ENCODE data around the gene TRAPPC10. TPM values are rescaled to one million over a fixed set of nuclear protein-coding genes. Genes with fewer than 3 reads are reported as not detected.

TRAPPC10 gene
- total and polyA plus RNA-seq, 5 donors from 2014 or later = 13.5 to 132 (median 17.9) TPM

DNA sequence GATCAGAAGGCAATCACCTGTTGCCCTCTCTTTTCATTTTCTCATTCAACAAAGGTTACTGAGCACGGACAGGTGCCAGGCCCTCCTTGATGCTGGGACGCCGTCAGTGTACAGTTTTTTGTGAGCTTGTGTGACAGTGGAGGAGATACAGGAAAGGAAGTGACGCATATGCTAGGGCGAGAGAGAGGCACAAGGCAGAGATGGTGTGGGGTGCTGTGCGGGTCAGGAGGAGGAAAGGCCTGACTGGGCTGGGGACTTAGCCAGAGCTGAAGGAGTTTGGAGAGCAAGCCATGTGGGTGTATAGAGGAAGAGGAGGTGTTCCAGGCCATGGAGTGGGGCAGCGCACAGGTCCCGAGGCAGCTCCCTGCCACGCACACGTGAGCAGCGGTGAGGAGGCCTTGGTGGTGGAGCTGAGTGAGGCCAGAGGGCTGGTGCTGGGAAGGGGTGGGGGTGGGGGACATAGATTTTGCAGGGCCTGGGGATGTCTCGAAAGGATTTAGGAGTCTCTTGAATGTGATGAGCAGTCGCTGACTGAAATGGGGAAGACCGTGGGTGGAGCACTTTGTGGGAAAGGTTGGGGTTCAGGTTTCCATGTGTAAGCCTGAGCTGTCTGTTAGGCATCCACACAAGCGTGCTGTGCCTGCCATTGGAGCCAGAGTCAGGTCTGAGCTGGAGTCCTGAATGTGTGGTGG is 46.0 kb downstream of the TRAPPC10 start:
- Mint-ChIP-seq H3K36me3 (peaks cover 48% of the 10 kb centered on the region), H3K9me3 (no peaks in the 10 kb centered on the region), H3K27ac (peak overlapping the region in 2 of 3 donors; percentile 73 to 96), H3K4me1 (peaks cover 0 to 24% (median 15%) of the 10 kb centered on the region in 4 donors), H3K4me3 (peak overlapping the region in 3 of 4 donors; percentile 30 to 78 (median 57)), H3K27me3 (no peaks in the 10 kb centered on the region)
- H3K9me3 ChIP-seq (ENCODE audit: control insufficient read depth in 2 of 2, low read length in 2 of 2) = no peaks in the 10 kb centered on the region
- H3K27ac ChIP-seq (ENCODE audit: insufficient read depth, low read length, poor library complexity, severe bottlenecking) = peak overlapping the region; percentile 48
- H3K4me1 ChIP-seq (ENCODE audit: control insufficient read depth, insufficient read depth, low read length, poor library complexity, severe bottlenecking) = no peaks in the 10 kb centered on the region
- DNase-seq (peak in 1 of 3 donors; percentile 13), ATAC-seq (ENCODE audit: low read depth in 2 of 2) (peak in 1 of 2 donors; percentile 41)
- no peak overlapping the region for H3K4me3 ChIP-seq (ENCODE audit: low read depth, low read length)
- no peaks in the 10 kb centered on the region for H3K27me3 ChIP-seq (ENCODE audit: control insufficient read depth, insufficient read depth, low read length)
- H3K36me3 ChIP-seq (ENCODE audit: control insufficient read depth, insufficient read depth, low read length) = peaks cover 85% of the 10 kb centered on the region

DNA sequence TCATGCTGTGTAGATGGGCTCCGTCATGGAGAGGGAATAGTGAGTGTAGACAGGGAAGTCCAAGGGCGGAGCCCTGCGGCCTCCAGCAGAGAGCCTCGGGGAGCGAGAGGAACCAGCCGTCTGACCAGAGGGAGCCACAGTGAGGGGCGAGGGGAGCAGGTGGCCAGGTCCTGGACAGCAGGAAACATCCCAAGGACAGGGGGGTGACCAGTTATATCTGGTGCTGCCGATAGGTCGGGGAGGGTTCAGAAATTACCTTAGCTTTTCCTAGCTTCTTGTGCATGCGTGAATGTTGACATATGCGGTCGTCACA is 46.5 kb downstream of the TRAPPC10 start:
- no peak for DNase-seq
- H3K36me3 ChIP-seq (ENCODE audit: control insufficient read depth, insufficient read depth, low read length) = peaks cover 85% of the 10 kb centered on the region
- H3K4me1 ChIP-seq (ENCODE audit: control insufficient read depth, insufficient read depth, low read length, poor library complexity, severe bottlenecking) = no peaks in the 10 kb centered on the region
- H3K9me3 ChIP-seq (ENCODE audit: control insufficient read depth in 2 of 2, low read length in 2 of 2) = no peaks in the 10 kb centered on the region
- Mint-ChIP-seq H3K9me3 (no peaks in the 10 kb centered on the region), H3K27me3 (no peaks in the 10 kb centered on the region), H3K27ac (peak overlapping the region; percentile 44 to 96 (median 73)), H3K4me3 (no peak overlapping the region), H3K36me3 (peaks cover 47% of the 10 kb centered on the region), H3K4me1 (peaks cover 0 to 24% (median 16%) of the 10 kb centered on the region in 4 donors)
- no peak overlapping the region for H3K4me3 ChIP-seq (ENCODE audit: low read depth, low read length)
- H3K27ac ChIP-seq (ENCODE audit: insufficient read depth, low read length, poor library complexity, severe bottlenecking) = no peak overlapping the region
- ATAC-seq (ENCODE audit: low read depth in 2 of 2) = no peak
- H3K27me3 ChIP-seq (ENCODE audit: control insufficient read depth, insufficient read depth, low read length) = no peaks in the 10 kb centered on the region

DNA sequence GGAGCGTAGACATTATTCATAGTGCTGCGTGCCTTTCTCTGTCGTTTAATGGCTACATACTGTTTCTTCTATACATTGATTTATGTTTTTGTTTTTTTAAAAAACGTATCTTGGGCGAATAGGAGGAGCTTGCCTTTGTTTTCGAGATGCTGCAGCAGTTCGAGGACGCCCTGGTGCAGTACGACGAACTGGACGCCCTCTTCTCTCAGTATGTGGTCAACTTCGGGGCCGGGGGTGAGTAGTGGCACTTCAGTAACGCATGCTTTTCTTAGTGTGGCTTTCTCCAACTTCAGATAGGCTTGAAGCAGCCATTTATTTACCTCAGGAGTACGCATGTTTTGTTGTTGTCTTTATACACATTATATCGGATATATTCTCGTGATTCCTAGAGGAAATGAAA is 46.9 kb downstream of the TRAPPC10 start:
- Mint-ChIP-seq H3K36me3 (peaks cover 48% of the 10 kb centered on the region), H3K27me3 (no peaks in the 10 kb centered on the region), H3K9me3 (no peaks in the 10 kb centered on the region), H3K4me1 (peaks cover 0 to 25% (median 19%) of the 10 kb centered on the region in 4 donors), H3K27ac (peak overlapping the region in 2 of 3 donors; percentile 38 to 73), H3K4me3 (no peak overlapping the region)
- Histone ChIP-seq H3K36me3 (ENCODE audit: control insufficient read depth, insufficient read depth, low read length) (peaks cover 85% of the 10 kb centered on the region), H3K4me1 (ENCODE audit: control insufficient read depth, insufficient read depth, low read length, poor library complexity, severe bottlenecking) (no peaks in the 10 kb centered on the region), H3K27me3 (ENCODE audit: control insufficient read depth, insufficient read depth, low read length) (no peaks in the 10 kb centered on the region), H3K9me3 (ENCODE audit: control insufficient read depth in 2 of 2, low read length in 2 of 2) (no peaks in the 10 kb centered on the region), H3K4me3 (ENCODE audit: low read depth, low read length) (no peak overlapping the region), H3K27ac (ENCODE audit: insufficient read depth, low read length, poor library complexity, severe bottlenecking) (no peak overlapping the region)
- DNase-seq = no peak
- no peak for ATAC-seq (ENCODE audit: low read depth in 2 of 2)

DNA sequence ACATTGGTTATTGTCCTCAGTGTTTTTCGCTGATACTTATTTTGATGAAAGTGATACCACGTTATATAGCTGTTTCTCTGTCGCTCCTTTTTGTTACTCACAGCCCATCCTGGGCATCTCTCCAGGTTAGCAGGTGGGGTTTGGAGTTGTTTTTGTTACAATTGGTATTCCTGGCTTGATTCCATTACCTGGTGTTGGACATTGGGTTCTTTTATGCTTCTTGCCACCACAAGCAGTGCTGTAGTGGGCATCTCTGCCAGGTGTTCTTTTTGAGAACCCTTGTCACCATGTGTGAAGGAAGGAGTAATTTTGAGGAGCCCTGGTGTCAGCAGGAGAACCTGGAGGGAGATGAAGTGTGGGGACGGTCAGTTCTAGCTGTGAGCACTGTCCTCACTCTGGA is 47.6 kb downstream of the TRAPPC10 start:
- Histone ChIP-seq H3K4me3 (ENCODE audit: low read depth, low read length) (no peak overlapping the region), H3K36me3 (ENCODE audit: control insufficient read depth, insufficient read depth, low read length) (peaks cover 85% of the 10 kb centered on the region), H3K4me1 (ENCODE audit: control insufficient read depth, insufficient read depth, low read length, poor library complexity, severe bottlenecking) (peaks cover 4% of the 10 kb centered on the region), H3K9me3 (ENCODE audit: control insufficient read depth in 2 of 2, low read length in 2 of 2) (no peaks in the 10 kb centered on the region), H3K27ac (ENCODE audit: insufficient read depth, low read length, poor library complexity, severe bottlenecking) (no peak overlapping the region), H3K27me3 (ENCODE audit: control insufficient read depth, insufficient read depth, low read length) (no peaks in the 10 kb centered on the region)
- ATAC-seq (ENCODE audit: low read depth in 2 of 2) = no peak
- H3K27ac Mint-ChIP-seq = no peak overlapping the region
- H3K27me3 Mint-ChIP-seq = no peaks in the 10 kb centered on the region
- DNase-seq = no peak
- no peaks in the 10 kb centered on the region for H3K9me3 Mint-ChIP-seq
- H3K4me1 Mint-ChIP-seq = peaks cover 0 to 28% (median 22%) of the 10 kb centered on the region in 4 donors
- H3K4me3 Mint-ChIP-seq = no peak overlapping the region
- H3K36me3 Mint-ChIP-seq = peaks cover 52% of the 10 kb centered on the region

DNA sequence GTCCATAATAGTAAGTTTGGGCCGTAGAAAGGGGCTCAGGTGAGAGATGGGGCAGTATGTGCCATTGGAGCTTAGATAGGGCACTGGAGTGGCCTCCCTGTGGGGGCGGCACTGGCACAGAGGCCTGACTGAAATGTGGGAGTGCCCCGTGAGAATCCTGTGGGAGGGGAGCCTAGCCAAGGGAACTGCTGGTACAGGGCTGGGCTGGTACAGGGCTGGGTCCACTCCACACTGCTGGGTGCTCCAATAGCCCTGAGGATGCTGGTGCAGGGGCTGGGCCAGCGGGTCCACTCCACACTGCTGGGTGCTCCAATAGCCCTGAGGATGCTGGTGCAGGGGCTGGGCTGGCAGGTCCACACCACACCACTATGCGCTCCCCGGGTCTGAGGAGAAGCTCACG is 50.3 kb downstream of the TRAPPC10 start:
- H3K27ac ChIP-seq (ENCODE audit: insufficient read depth, low read length, poor library complexity, severe bottlenecking) = no peak overlapping the region
- Mint-ChIP-seq H3K9me3 (no peaks in the 10 kb centered on the region), H3K27me3 (no peaks in the 10 kb centered on the region), H3K36me3 (peaks cover 54% of the 10 kb centered on the region), H3K4me1 (peaks cover 12 to 47% (median 36%) of the 10 kb centered on the region in 4 donors), H3K4me3 (no peak overlapping the region), H3K27ac (peak overlapping the region in 2 of 3 donors; percentile 91 to 99)
- peaks cover 17% of the 10 kb centered on the region for H3K4me1 ChIP-seq (ENCODE audit: control insufficient read depth, insufficient read depth, low read length, poor library complexity, severe bottlenecking)
- H3K4me3 ChIP-seq (ENCODE audit: low read depth, low read length) = no peak overlapping the region
- ATAC-seq (ENCODE audit: low read depth in 2 of 2) (no peak), DNase-seq (no peak)
- H3K27me3 ChIP-seq (ENCODE audit: control insufficient read depth, insufficient read depth, low read length) = no peaks in the 10 kb centered on the region
- no peaks in the 10 kb centered on the region for H3K9me3 ChIP-seq (ENCODE audit: control insufficient read depth in 2 of 2, low read length in 2 of 2)
- H3K36me3 ChIP-seq (ENCODE audit: control insufficient read depth, insufficient read depth, low read length) = peaks cover 73% of the 10 kb centered on the region

DNA sequence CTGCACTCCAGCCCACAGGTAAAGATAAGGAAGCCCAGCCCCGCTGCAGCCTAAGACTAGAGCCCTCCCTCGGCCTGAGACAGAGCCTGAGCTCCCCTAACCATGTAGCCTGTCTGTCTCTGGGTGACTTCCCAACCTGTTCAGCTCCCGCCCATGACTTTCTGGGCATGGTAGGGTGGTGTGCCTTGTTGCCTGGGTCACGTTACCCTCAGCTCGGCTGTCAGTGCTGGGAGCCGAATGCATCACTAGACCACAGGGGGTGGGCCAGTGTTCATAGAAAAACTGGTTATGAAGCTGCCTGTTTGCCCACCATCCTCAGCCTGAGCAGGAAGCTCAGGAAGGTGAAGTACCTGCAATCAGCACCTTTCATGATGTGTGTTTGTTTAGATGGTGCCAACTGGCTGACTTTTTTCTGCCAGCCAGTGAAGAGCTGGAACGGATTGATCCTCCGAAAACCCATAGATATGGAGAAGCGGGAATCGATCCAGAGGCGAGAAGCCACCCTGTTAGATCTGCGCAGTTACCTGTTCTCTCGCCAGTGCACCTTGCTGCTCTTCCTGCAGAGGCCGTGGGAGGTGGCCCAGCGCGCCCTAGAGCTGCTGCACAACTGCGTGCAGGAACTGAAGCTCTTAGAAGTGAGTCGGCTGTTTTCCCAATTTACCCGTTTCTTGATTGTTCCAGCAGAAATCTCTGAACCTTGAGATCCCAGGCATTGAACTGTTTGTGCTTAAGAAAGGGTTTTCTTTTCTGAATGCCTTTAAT is 51.2 kb downstream of the TRAPPC10 start:
- DNase-seq (no peak), ATAC-seq (ENCODE audit: low read depth in 2 of 2) (no peak)
- Histone ChIP-seq H3K4me1 (ENCODE audit: control insufficient read depth, insufficient read depth, low read length, poor library complexity, severe bottlenecking) (peaks cover 17% of the 10 kb centered on the region), H3K36me3 (ENCODE audit: control insufficient read depth, insufficient read depth, low read length) (peaks cover 70% of the 10 kb centered on the region), H3K4me3 (ENCODE audit: low read depth, low read length) (no peak overlapping the region), H3K27me3 (ENCODE audit: control insufficient read depth, insufficient read depth, low read length) (no peaks in the 10 kb centered on the region), H3K27ac (ENCODE audit: insufficient read depth, low read length, poor library complexity, severe bottlenecking) (peak overlapping the region; percentile 87), H3K9me3 (ENCODE audit: control insufficient read depth in 2 of 2, low read length in 2 of 2) (no peaks in the 10 kb centered on the region)
- Mint-ChIP-seq H3K27me3 (no peaks in the 10 kb centered on the region), H3K4me1 (peaks cover 16 to 40% (median 35%) of the 10 kb centered on the region in 4 donors), H3K9me3 (no peaks in the 10 kb centered on the region), H3K36me3 (peaks cover 53% of the 10 kb centered on the region), H3K4me3 (no peak overlapping the region), H3K27ac (peak overlapping the region; percentile 20 to 99 (median 95))

DNA sequence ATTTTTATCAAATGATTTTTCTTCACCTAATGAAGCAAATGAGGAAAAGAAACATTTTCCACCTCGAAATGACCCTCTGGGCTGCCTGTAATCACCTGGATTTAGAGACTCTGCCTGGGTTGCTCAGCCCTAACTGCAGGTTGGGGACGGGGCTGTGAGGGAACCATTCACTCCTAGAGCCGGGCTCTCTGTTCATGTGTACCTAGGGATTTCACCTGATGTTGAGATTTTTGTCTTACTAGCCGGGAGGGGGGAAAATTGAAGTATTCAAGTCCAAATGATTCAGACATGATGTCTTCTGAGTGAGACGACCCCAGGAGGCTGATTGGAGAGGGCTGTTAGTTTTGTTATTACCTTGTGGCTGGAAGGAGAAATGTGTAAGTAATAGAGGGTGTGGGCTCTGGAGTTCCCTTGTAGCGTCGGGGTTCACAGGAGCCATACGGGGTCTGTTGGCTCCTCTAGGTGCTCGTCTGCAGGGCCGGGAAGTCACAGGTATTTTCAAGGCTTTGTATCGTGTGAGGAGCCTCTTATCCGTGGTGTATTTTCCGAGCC is 52.8 kb downstream of the TRAPPC10 start:
- H3K27ac Mint-ChIP-seq = peak overlapping the region; percentile 98 to 99 (median 98)
- Histone ChIP-seq H3K27ac (ENCODE audit: insufficient read depth, low read length, poor library complexity, severe bottlenecking) (peak overlapping the region; percentile 87), H3K9me3 (ENCODE audit: control insufficient read depth in 2 of 2, low read length in 2 of 2) (no peaks in the 10 kb centered on the region), H3K4me1 (ENCODE audit: control insufficient read depth, insufficient read depth, low read length, poor library complexity, severe bottlenecking) (peaks cover 17% of the 10 kb centered on the region), H3K27me3 (ENCODE audit: control insufficient read depth, insufficient read depth, low read length) (no peaks in the 10 kb centered on the region), H3K36me3 (ENCODE audit: control insufficient read depth, insufficient read depth, low read length) (peaks cover 63% of the 10 kb centered on the region), H3K4me3 (ENCODE audit: low read depth, low read length) (peak overlapping the region; percentile 42)
- no peak for DNase-seq
- no peaks in the 10 kb centered on the region for H3K9me3 Mint-ChIP-seq
- peaks cover 16 to 40% (median 36%) of the 10 kb centered on the region in 4 donors for H3K4me1 Mint-ChIP-seq
- H3K4me3 Mint-ChIP-seq = peak overlapping the region in 3 of 4 donors; percentile 2 to 79 (median 40)
- ATAC-seq (ENCODE audit: low read depth in 2 of 2) = no peak
- no peaks in the 10 kb centered on the region for H3K27me3 Mint-ChIP-seq
- H3K36me3 Mint-ChIP-seq = peaks cover 49% of the 10 kb centered on the region
